Adrenal gland (tissue), 12 donors: Measurements from ENCODE around the gene CRELD2. TPM values are rescaled to one million over a fixed set of nuclear protein-coding genes. Genes with fewer than 3 reads are reported as not detected.

ENCODE experiments used
- DNase-seq, 7 donors: peaks; one replicate each; pipeline ENCODE4 v3.0.0-alpha.2; 2019 to 2020
- H3K27ac ChIP-seq, 5 donors: fragments of 200-600 bp; sonication (generic) in 4 of 5; 1 replicate in 3 of 5; 2 replicates in 2 of 5; pipeline versions ENCODE4 v1.5.1 to v1.8.0; 2016 to 2020; ENCODE audit warnings: mild to moderate bottlenecking in 1 of 5
- H3K27me3 ChIP-seq: fragments of 200-600 bp; 2 replicates; pipeline ENCODE4 v1.8.0; 2021
- H3K36me3 ChIP-seq, 2 donors: fragments of 200-600 bp; replicated peaks in 1 of 2; 1 replicate in 1 of 2; 2 replicates in 1 of 2; pipeline versions ENCODE4 v1.5.1 to v1.8.0; 2018 to 2022
- H3K4me1 ChIP-seq, 2 donors: fragments of 200-600 bp; replicated peaks in 1 of 2; 1 replicate in 1 of 2; 2 replicates in 1 of 2; pipeline versions ENCODE4 v1.5.1 to v1.8.0; 2018 to 2021
- H3K4me3 ChIP-seq, 4 donors: fragments of 200-600 bp; sonication (generic) in 3 of 4; one replicate each; pipeline ENCODE4 v1.5.1; 2016 to 2018
- H3K9me3 ChIP-seq, 3 donors: fragments of 200-600 bp; sonication (generic) in 1 of 3; replicated peaks in 1 of 3; 1 replicate in 2 of 3; 2 replicates in 1 of 3; pipeline versions ENCODE4 v1.5.1 to v1.8.0; 2016 to 2021
- POLR2A ChIP-seq, 2 donors: fragments of 450-650 bp; IDR thresholded peaks; one replicate each; pipeline ENCODE4 v1.6.1; 2017; ENCODE audit warnings: antibody characterized with exemption in 2 of 2, mild to moderate bottlenecking in 2 of 2, moderate library complexity in 1 of 2
- WGBS, 4 donors: extraction: QIAGEN DNeasy Blood & Tissue Kit in 2 of 4; methylation state at CpG; one replicate each; pipeline versions ENCODE4 v1.1.5 to v1.1.7; 2013 to 2017; 5-methylcytosine and 5-hydroxymethylcytosine counted together
- intact Hi-C, 2 donors: fragments of 100-400 bp; cut with DNase I; formaldehyde crosslinking; loops; one replicate each; pipeline versions ENCODE4 v1.14.1 to v1.15.0; 2022 to 2023
- polyA plus RNA-seq, 3 donors: library from polyadenylated mRNA; stranded (reverse); fragments of 200-250 nt in 2 of 3; fragments of 350-450 nt in 1 of 3; fragmentation: Illumina TruSeq in 1 of 3; extraction: RNeasy Lipid Tissue Mini Kit (QIAGEN cat#74804) in 1 of 3; gene quantifications; one replicate each; pipeline ENCODE4 v1.2.3, GENCODE V29; 2013 to 2014
- total RNA-seq, 9 donors: library from RNA; depleted of rRNA in 4 of 9; stranded (reverse); fragments of >200 nt in 4 of 9; fragments of 120-200 nt in 1 of 9; fragmentation: NEBNext Ultra II Directional in 1 of 9; extraction: Animal tissue kit (Norgen Biotek cat#: 25700) in 1 of 9; gene quantifications; one replicate each; pipeline versions ENCODE4 v1.1.0 to v1.2.4, GENCODE V29; 2013 to 2023
- TF ChIP-seq, protein P1 (sequence below), 6 experiments: fragments of 450-650 bp in 4 of 6; fragments of 200-600 bp in 2 of 6; sonication (generic) in 1 of 6; IDR thresholded peaks; 1 replicate in 5 of 6; 2 replicates in 1 of 6; pipeline versions ENCODE4 v1.5.1 to v1.8.0; 2016 to 2021; ENCODE audit warnings: antibody characterized with exemption in 6 of 6, mild to moderate bottlenecking in 2 of 6, moderate library complexity in 1 of 6
- donor health status: healthy with polysubstance abuse.
- donor health status: Bipolar disorder and iron deficiency.
- donor health status: DM: yes; HTN: yes; CAD: no.
- donor health status: DM: no; HTN: no; CAD: no.
- donor health status: DM: no; HTN: no; CAD: no.
- donor health status: DM: yes; HTN: yes; CAD: no.

Gene CRELD2
- total and polyA plus RNA-seq, 12 donors: 14.5 to 63.4 (median 36.2) TPM

DNA sequence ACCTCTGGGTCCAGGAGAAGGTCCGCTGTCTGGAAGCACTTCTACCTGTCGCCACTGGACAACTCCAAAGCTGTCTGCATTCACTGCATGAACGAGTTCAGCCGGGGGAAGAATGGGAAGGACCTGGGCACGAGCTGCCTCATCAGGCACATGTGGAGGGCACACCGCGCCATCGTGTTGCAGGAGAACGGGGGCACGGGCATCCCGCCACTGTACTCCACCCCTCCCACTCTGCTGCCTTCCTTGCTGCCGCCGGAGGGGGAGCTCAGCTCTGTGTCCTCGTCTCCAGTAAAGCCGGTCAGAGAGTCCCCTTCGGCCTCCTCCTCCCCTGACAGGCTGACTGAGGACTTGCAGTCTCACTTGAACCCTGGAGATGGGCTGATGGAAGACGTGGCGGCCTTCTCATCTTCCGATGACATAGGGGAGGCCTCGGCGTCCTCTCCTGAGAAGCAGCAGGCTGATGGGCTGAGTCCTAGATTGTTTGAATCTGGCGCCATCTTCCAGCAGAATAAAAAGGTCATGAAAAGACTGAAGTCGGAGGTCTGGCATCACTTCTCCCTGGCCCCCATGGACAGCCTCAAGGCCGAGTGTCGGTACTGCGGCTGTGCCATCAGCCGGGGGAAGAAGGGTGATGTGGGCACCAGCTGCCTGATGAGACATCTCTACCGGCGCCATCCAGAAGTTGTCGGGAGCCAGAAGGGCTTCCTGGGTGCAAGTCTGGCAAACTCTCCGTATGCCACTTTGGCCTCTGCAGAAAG is 33.8 kb upstream of the CRELD2 start:
- no peaks in the 10 kb centered on the region for H3K27me3 ChIP-seq
- H3K27ac ChIP-seq: no peak overlapping the region
- no peaks in the 10 kb centered on the region for H3K9me3 ChIP-seq
- DNase-seq: no peak
- no peak overlapping the region for H3K4me3 ChIP-seq
- WGBS, 4 donors: 92 to 95% (median 94%) methylated on average over 29 to 31 of the region's 31 CpGs
- no peak for TF ChIP-seq POLR2A (IDR thresholded peaks at IDR 0.05)
- TF ChIP-seq, protein P1, sequence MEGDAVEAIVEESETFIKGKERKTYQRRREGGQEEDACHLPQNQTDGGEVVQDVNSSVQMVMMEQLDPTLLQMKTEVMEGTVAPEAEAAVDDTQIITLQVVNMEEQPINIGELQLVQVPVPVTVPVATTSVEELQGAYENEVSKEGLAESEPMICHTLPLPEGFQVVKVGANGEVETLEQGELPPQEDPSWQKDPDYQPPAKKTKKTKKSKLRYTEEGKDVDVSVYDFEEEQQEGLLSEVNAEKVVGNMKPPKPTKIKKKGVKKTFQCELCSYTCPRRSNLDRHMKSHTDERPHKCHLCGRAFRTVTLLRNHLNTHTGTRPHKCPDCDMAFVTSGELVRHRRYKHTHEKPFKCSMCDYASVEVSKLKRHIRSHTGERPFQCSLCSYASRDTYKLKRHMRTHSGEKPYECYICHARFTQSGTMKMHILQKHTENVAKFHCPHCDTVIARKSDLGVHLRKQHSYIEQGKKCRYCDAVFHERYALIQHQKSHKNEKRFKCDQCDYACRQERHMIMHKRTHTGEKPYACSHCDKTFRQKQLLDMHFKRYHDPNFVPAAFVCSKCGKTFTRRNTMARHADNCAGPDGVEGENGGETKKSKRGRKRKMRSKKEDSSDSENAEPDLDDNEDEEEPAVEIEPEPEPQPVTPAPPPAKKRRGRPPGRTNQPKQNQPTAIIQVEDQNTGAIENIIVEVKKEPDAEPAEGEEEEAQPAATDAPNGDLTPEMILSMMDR (IDR thresholded peaks at IDR 0.05): no peak
- intact Hi-C loops: no loop called here
- H3K4me1 ChIP-seq: no peaks in the 10 kb centered on the region
- H3K36me3 ChIP-seq: peaks cover 0 to 12% of the 10 kb centered on the region in 2 donors

DNA sequence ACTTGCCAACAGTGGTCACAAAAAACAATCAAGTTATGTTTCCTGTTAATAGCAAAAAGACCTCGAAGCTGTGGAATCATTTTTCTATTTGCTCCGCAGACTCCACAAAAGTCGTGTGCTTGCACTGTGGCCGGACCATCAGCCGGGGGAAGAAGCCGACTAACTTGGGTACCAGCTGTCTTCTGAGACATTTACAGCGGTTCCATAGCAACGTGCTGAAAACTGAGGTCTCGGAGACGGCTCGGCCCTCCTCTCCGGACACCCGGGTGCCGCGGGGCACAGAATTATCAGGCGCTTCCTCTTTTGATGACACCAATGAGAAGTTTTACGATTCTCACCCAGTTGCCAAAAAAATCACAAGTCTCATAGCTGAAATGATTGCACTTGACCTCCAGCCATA is 33.2 kb upstream of the CRELD2 start:
- intact Hi-C loops: no loop called here
- H3K9me3 ChIP-seq: no peaks in the 10 kb centered on the region
- H3K27me3 ChIP-seq: no peaks in the 10 kb centered on the region
- 95 to 99% (median 97%) methylated on average over 17 of the region's 17 CpGs for WGBS, 4 donors
- H3K4me1 ChIP-seq: no peaks in the 10 kb centered on the region
- no peak overlapping the region for H3K4me3 ChIP-seq
- H3K36me3 ChIP-seq: peaks cover 0 to 12% of the 10 kb centered on the region in 2 donors
- no peak overlapping the region for H3K27ac ChIP-seq
- TF ChIP-seq, protein P1 (IDR thresholded peaks at IDR 0.05): no peak
- no peak for TF ChIP-seq POLR2A (IDR thresholded peaks at IDR 0.05)
- no peak for DNase-seq

DNA sequence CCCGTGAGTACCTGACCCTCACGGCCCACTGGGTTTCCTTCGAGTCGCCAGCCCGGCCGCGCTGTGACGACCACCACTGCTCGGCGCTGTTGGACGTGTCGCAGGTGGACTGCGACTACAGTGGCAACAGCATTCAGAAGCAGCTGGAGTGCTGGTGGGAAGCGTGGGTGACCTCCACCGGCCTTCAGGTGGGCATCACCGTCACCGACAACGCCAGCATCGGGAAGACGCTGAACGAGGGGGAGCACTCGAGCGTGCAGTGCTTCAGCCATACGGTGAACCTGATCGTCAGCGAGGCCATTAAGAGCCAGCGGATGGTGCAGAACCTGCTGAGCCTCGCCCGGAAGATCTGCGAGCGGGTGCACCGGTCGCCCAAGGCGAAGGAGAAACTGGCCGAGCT is 32.6 kb upstream of the CRELD2 start:
- H3K36me3 ChIP-seq: peaks cover 0 to 12% of the 10 kb centered on the region in 2 donors
- H3K4me3 ChIP-seq: no peak overlapping the region
- intact Hi-C loops: no loop called here
- no peaks in the 10 kb centered on the region for H3K4me1 ChIP-seq
- 98 to 99% (median 98%) methylated on average over 26 to 35 of the region's 35 CpGs for WGBS, 4 donors
- no peaks in the 10 kb centered on the region for H3K9me3 ChIP-seq
- H3K27ac ChIP-seq: no peak overlapping the region
- TF ChIP-seq, protein P1 (IDR thresholded peaks at IDR 0.05): no peak
- no peak for TF ChIP-seq POLR2A (IDR thresholded peaks at IDR 0.05)
- no peaks in the 10 kb centered on the region for H3K27me3 ChIP-seq
- DNase-seq: no peak

- H3K27me3 ChIP-seq: no peaks in the 10 kb centered on the region
- no peak overlapping the region for H3K4me3 ChIP-seq
- 97 to 98% (median 98%) methylated on average over 37 to 41 of the region's 41 CpGs for WGBS, 4 donors
- H3K36me3 ChIP-seq: peaks cover 0 to 12% of the 10 kb centered on the region in 2 donors
- TF ChIP-seq POLR2A (IDR thresholded peaks at IDR 0.05): no peak
- TF ChIP-seq, protein P1 (IDR thresholded peaks at IDR 0.05): no peak
- no peak for DNase-seq
- intact Hi-C loops: no loop called here
- H3K9me3 ChIP-seq: no peaks in the 10 kb centered on the region
- H3K27ac ChIP-seq: no peak overlapping the region
- no peaks in the 10 kb centered on the region for H3K4me1 ChIP-seq
Observed at GRCh38 chr22:49886346-49887063, 31.9 kb upstream of the CRELD2 start.
